SHP77 treated with DMSO at 0.1 percent for 48 hours (cell line): ENCODE results near the gene HOXB9.
A peak's percentile ranks its signal among the peaks of the same experiment; 100 is the strongest.

Experiments used
- DNase-seq: peaks from one replicate; lab custom pipeline; 2025; lab: John Stamatoyannopoulos, UW

The HOXB9 gene

GRCh38 chr17:48626245-48627117 is at the start of gene HOXB9:
Gene HOXB9, minus strand, starts transcription at chr17:48626358. Its CDS starts 89 bp downstream, at chr17:48626269.
- peak; percentile 80 for DNase-seq

- DNase-seq: no peak
These were observed 46.2 kb upstream of the HOXB9 start for GRCh38 chr17:48672340-48672739.

GRCh38 chr17:48671697-48672171 is 45.6 kb upstream of the HOXB9 start:
- no peak for DNase-seq

- no peak for DNase-seq
These were observed 37.2 kb upstream of the HOXB9 start for GRCh38 chr17:48663134-48663924.

- no peak for DNase-seq
These were observed 29.8 kb upstream of the HOXB9 start for GRCh38 chr17:48655913-48656312.

- no peak for DNase-seq
These were observed 23.6 kb upstream of the HOXB9 start for GRCh38 chr17:48649741-48650140.

- DNase-seq: no peak
These were observed 21.7 kb upstream of the HOXB9 start for GRCh38 chr17:48647963-48648245.

GRCh38 chr17:48647103-48647962 is 21.2 kb upstream of the HOXB9 start:
- DNase-seq: no peak

GRCh38 chr17:48646183-48647102 is 20.3 kb upstream of the HOXB9 start:
- DNase-seq: peak; percentile 51

GRCh38 chr17:48645639-48646182 is 19.6 kb upstream of the HOXB9 start:
- DNase-seq: no peak

- DNase-seq: no peak
These were observed 18.9 kb upstream of the HOXB9 start for GRCh38 chr17:48644910-48645557.

GRCh38 chr17:48644159-48644558 is 18.0 kb upstream of the HOXB9 start:
- DNase-seq: no peak

- no peak for DNase-seq
These were observed 17.5 kb upstream of the HOXB9 start for GRCh38 chr17:48643697-48644012.

GRCh38 chr17:48642843-48643696 is 16.9 kb upstream of the HOXB9 start:
- no peak for DNase-seq

GRCh38 chr17:48642059-48642842 is 16.1 kb upstream of the HOXB9 start:
- no peak for DNase-seq

GRCh38 chr17:48641541-48642058 is 15.4 kb upstream of the HOXB9 start:
- no peak for DNase-seq

- DNase-seq: no peak
These were observed 14.7 kb upstream of the HOXB9 start for GRCh38 chr17:48640858-48641180.

- no peak for DNase-seq
These were observed 14.1 kb upstream of the HOXB9 start for GRCh38 chr17:48639982-48640857.
